MM.1S (cell line): ENCODE data around the gene DDB1.

ENCODE experiments used
- DNase-seq: peaks from one replicate; pipeline ENCODE4 v3.0.0-alpha.2; 2015
- H2AFZ ChIP-seq: fragments of 300-600 bp; sonication (generic); 2 replicates; pipeline ENCODE4 v1.6.0; 2016; ENCODE audit warnings: antibody characterized with exemption, low read length
- H3F3A ChIP-seq: fragments of 300-600 bp; sonication (generic); 2 replicates; pipeline ENCODE4 v1.6.1; 2016; ENCODE audit warnings: mild to moderate bottlenecking, antibody characterized with exemption, low read length, moderate library complexity, mixed read lengths; ENCODE audit not compliant: insufficient read depth
- H3K27ac ChIP-seq: fragments of 300-600 bp; sonication (generic); 2 replicates; pipeline ENCODE4 v1.5.1; 2016; ENCODE audit warnings: mild to moderate bottlenecking, low read length
- H3K27me3 ChIP-seq: fragments of 300-600 bp; sonication (generic); replicated peaks from 2 replicates; pipeline ENCODE4 v1.6.0; 2016; ENCODE audit warnings: low read length; ENCODE audit not compliant: insufficient read depth
- H3K36me3 ChIP-seq: fragments of 300-600 bp; sonication (generic); replicated peaks from 2 replicates; pipeline ENCODE4 v1.6.1; 2016; ENCODE audit warnings: mild to moderate bottlenecking, low read length, mixed read lengths; ENCODE audit not compliant: insufficient read depth
- H3K4me1 ChIP-seq: fragments of 300-600 bp; sonication (generic); 2 replicates; pipeline ENCODE4 v1.6.1; 2016; ENCODE audit warnings: low read length, mixed read lengths
- H3K4me2 ChIP-seq: fragments of 300-600 bp; sonication (generic); 2 replicates; pipeline ENCODE4 v1.6.0; 2016; ENCODE audit warnings: low read depth, low read length
- H3K4me3 ChIP-seq: fragments of 300-600 bp; sonication (generic); 2 replicates; pipeline ENCODE4 v1.5.1; 2016; ENCODE audit warnings: low read length, mixed read lengths
- H3K79me2 ChIP-seq: fragments of 300-600 bp; sonication (generic); 2 replicates; pipeline ENCODE4 v1.6.1; 2016; ENCODE audit warnings: mixed run types, low read length, mixed read lengths
- H3K9ac ChIP-seq: fragments of 300-600 bp; sonication (generic); 2 replicates; pipeline ENCODE4 v1.6.1; 2016; ENCODE audit warnings: low read length, mixed read lengths
- H3K9me2 ChIP-seq: fragments of 300-600 bp; sonication (generic); replicated peaks from 2 replicates; pipeline ENCODE4 v1.6.1; 2016; ENCODE audit warnings: mild to moderate bottlenecking, low read length, mixed read lengths; ENCODE audit not compliant: insufficient read depth
- H3K9me3 ChIP-seq: fragments of 300-600 bp; sonication (generic); replicated peaks from 2 replicates; pipeline ENCODE4 v1.6.1; 2016; ENCODE audit warnings: mild to moderate bottlenecking, low read length, mixed read lengths; ENCODE audit not compliant: insufficient read depth
- H4K20me1 ChIP-seq: fragments of 300-600 bp; sonication (generic); 2 replicates; pipeline ENCODE4 v1.6.1; 2016; ENCODE audit warnings: mild to moderate bottlenecking, low read length, moderate library complexity, mixed read lengths; ENCODE audit not compliant: insufficient read depth
- EZH2 ChIP-seq: fragments of 300-600 bp; sonication (generic); optimal IDR thresholded peaks from 2 replicates; pipeline ENCODE3; 2017; ENCODE audit warnings: low read depth, mild to moderate bottlenecking, antibody characterized with exemption, low read length, mixed read lengths
- EZH2phosphoT487 ChIP-seq: fragments of 300-600 bp; sonication (generic); IDR thresholded peaks from 2 replicates; pipeline ENCODE4 v1.6.1; 2018; ENCODE audit warnings: antibody characterized with exemption, low read length
- TF ChIP-seq, protein P1 (sequence below): fragments of 300-600 bp; sonication (generic); IDR thresholded peaks from 2 replicates; pipeline ENCODE4 v1.5.1; 2016; ENCODE audit warnings: antibody characterized with exemption, low read length, mixed read lengths

DDB1 gene

DNA sequence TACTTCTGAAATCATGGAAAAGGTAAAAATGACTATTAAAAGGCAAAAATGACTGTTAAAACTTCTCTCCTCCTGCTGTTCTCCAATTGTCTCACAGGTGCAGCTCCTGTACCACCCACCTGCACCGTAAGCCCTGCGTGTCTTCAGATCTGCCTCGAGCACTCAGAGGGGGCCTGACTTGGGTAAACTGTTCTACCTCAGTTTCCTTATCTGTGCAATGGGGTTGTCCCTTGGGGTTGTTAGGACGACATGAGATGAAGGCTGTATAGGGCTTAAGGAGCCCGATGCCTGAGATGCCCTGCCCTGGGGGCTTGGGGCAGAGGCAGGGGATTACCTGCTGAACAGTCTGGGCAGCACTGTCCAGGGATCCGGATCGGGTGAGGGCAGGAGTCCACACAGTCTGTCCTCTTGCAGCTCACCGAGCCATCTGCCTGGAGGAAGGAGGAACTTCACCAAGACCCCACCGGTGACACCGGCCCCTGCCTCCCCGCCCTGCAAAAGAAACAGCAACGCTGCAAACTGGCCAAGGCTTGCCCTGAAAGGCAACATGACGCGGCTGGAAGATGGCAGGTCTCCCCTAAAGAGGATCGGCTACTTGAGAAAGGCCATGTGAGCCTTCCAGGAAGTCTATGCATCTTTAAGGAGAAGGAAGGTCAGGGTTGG, 64.2 kb downstream of the DDB1 start:
- no peaks in the 10 kb centered on the region for H3K79me2 ChIP-seq
- no peaks in the 10 kb centered on the region for H4K20me1 ChIP-seq
- no peak for TF ChIP-seq EZH2phosphoT487
- H3K4me1 ChIP-seq, result no peaks in the 10 kb centered on the region
- no peak overlapping the region for H3K4me3 ChIP-seq
- no peak overlapping the region for H3K9ac ChIP-seq
- no peaks in the 10 kb centered on the region for H3K36me3 ChIP-seq
- no peak for DNase-seq
- H3F3A ChIP-seq, result no peaks in the 10 kb centered on the region
- no peaks in the 10 kb centered on the region for H3K27me3 ChIP-seq
- H3K9me3 ChIP-seq, result no peaks in the 10 kb centered on the region
- no peak overlapping the region for H3K4me2 ChIP-seq
- H3K27ac ChIP-seq, result no peak overlapping the region
- H2AFZ ChIP-seq, result no peak overlapping the region
- H3K9me2 ChIP-seq, result no peaks in the 10 kb centered on the region

- H3K9ac ChIP-seq, result no peak overlapping the region
- H3F3A ChIP-seq, result no peaks in the 10 kb centered on the region
- H3K27ac ChIP-seq, result no peak overlapping the region
- no peaks in the 10 kb centered on the region for H3K4me1 ChIP-seq
- no peaks in the 10 kb centered on the region for H3K79me2 ChIP-seq
- no peaks in the 10 kb centered on the region for H3K9me3 ChIP-seq
- no peak for TF ChIP-seq EZH2
- TF ChIP-seq, protein P1, sequence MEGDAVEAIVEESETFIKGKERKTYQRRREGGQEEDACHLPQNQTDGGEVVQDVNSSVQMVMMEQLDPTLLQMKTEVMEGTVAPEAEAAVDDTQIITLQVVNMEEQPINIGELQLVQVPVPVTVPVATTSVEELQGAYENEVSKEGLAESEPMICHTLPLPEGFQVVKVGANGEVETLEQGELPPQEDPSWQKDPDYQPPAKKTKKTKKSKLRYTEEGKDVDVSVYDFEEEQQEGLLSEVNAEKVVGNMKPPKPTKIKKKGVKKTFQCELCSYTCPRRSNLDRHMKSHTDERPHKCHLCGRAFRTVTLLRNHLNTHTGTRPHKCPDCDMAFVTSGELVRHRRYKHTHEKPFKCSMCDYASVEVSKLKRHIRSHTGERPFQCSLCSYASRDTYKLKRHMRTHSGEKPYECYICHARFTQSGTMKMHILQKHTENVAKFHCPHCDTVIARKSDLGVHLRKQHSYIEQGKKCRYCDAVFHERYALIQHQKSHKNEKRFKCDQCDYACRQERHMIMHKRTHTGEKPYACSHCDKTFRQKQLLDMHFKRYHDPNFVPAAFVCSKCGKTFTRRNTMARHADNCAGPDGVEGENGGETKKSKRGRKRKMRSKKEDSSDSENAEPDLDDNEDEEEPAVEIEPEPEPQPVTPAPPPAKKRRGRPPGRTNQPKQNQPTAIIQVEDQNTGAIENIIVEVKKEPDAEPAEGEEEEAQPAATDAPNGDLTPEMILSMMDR, result no peak
- TF ChIP-seq EZH2phosphoT487, result no peak
- no peaks in the 10 kb centered on the region for H3K27me3 ChIP-seq
- H3K36me3 ChIP-seq, result no peaks in the 10 kb centered on the region
- H3K4me2 ChIP-seq, result no peak overlapping the region
- DNase-seq, result no peak
- H4K20me1 ChIP-seq, result no peaks in the 10 kb centered on the region
- H3K9me2 ChIP-seq, result no peaks in the 10 kb centered on the region
- H2AFZ ChIP-seq, result no peak overlapping the region
- no peak overlapping the region for H3K4me3 ChIP-seq
Observed at GRCh38 chr11:61267437-61267841, 65.5 kb downstream of the DDB1 start.

DNA sequence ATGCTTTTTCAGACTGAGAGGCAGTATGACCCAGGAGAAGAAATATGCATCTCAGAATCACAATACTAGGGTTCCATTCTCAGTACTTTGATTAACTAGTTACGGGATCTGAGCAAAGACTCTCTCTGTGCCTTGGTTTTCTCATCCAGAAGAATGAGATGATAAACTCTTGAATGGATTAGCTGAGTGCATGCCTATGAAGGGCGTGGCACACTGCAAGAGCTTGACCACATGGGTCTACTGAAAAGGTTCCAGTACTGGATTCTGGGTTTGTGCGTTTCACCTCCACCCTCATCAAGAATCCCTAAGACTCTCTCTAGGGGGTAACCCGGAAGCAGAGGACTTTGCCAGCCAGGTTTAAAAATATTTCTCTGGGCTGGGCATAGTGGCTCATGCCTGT, 66.3 kb downstream of the DDB1 start:
- H3K27me3 ChIP-seq, result no peaks in the 10 kb centered on the region
- DNase-seq, result no peak
- TF ChIP-seq, protein P1, result no peak
- TF ChIP-seq EZH2phosphoT487 (no peak), EZH2 (no peak)
- no peaks in the 10 kb centered on the region for H3K9me3 ChIP-seq
- no peaks in the 10 kb centered on the region for H3F3A ChIP-seq
- no peak overlapping the region for H3K4me2 ChIP-seq
- no peak overlapping the region for H3K4me3 ChIP-seq
- H3K4me1 ChIP-seq, result no peaks in the 10 kb centered on the region
- no peak overlapping the region for H3K27ac ChIP-seq
- no peaks in the 10 kb centered on the region for H3K9me2 ChIP-seq
- H3K79me2 ChIP-seq, result no peaks in the 10 kb centered on the region
- H2AFZ ChIP-seq, result no peak overlapping the region
- no peaks in the 10 kb centered on the region for H3K36me3 ChIP-seq
- no peak overlapping the region for H3K9ac ChIP-seq
- H4K20me1 ChIP-seq, result no peaks in the 10 kb centered on the region

DNA sequence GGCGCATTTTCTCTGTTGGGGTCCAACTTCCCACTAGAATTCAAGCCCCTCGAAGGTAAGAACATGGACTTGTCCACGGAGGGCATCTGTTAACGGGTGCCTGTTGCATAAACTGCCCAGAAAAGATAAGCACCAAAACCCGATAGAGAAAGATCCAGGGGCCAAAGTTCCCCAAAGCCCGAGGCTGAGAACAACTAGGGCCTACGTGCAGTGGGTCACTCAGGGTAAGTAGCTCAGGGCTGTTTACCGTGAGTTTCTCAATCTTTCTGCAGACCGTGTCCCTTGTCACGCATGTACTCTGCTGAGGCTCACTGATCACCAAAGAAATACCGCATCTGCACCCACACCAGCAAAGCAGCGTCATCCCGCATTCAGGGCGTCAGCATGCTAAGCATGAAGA, 67.5 kb downstream of the DDB1 start:
- no peaks in the 10 kb centered on the region for H3F3A ChIP-seq
- no peaks in the 10 kb centered on the region for H3K27me3 ChIP-seq
- H3K27ac ChIP-seq, result no peak overlapping the region
- H3K36me3 ChIP-seq, result no peaks in the 10 kb centered on the region
- no peak for DNase-seq
- H3K79me2 ChIP-seq, result no peaks in the 10 kb centered on the region
- no peak for TF ChIP-seq EZH2phosphoT487
- TF ChIP-seq, protein P1, result no peak
- no peak overlapping the region for H3K4me3 ChIP-seq
- H3K9me2 ChIP-seq, result no peaks in the 10 kb centered on the region
- H4K20me1 ChIP-seq, result no peaks in the 10 kb centered on the region
- H2AFZ ChIP-seq, result no peak overlapping the region
- H3K9me3 ChIP-seq, result no peaks in the 10 kb centered on the region
- no peak overlapping the region for H3K9ac ChIP-seq
- no peaks in the 10 kb centered on the region for H3K4me1 ChIP-seq
- H3K4me2 ChIP-seq, result no peak overlapping the region
